ENCODE data around the gene SDK1.

- TF ChIP-seq ZNF384 (IDR thresholded peaks at IDR 0.05) (no peak), FOXA1 (IDR thresholded peaks at IDR 0.05) (no peak), NFRKB (IDR thresholded peaks at IDR 0.05) (no peak), HDGF (IDR thresholded peaks at IDR 0.05; ENCODE audit: borderline replicate concordance) (no peak), TARDBP (IDR thresholded peaks at IDR 0.05) (no peak), FOXK2 (IDR thresholded peaks at IDR 0.05) (no peak), SP1 (IDR thresholded peaks at IDR 0.05) (no peak), BHLHE40 (IDR thresholded peaks at IDR 0.05; ENCODE audit: borderline replicate concordance) (no peak), PKNOX1 (IDR thresholded peaks at IDR 0.05) (no peak), CTBP1 (IDR thresholded peaks at IDR 0.05; ENCODE audit: borderline replicate concordance) (no peak), FOXM1 (IDR thresholded peaks at IDR 0.05; ENCODE audit: borderline replicate concordance) (no peak), ARNT (IDR thresholded peaks at IDR 0.05) (no peak), L3MBTL2 (conservative IDR thresholded peaks at IDR 0.05) (no peak), LEF1 (IDR thresholded peaks at IDR 0.05; ENCODE audit: borderline replicate concordance) (no peak)
Measured at GRCh38 chr7:4040109-4040928, 739.3 kb downstream of the SDK1 start.
